ENCODE results near the gene PAM16. TPM values are rescaled to one million over a fixed set of nuclear protein-coding genes. Genes with fewer than 3 reads are reported as not detected.
A peak's percentile ranks its signal among the peaks of the same experiment; 100 is the strongest.

The PAM16 gene
- total RNA-seq, 6 donors from 2014 or later, result 45.5 to 71.8 (median 62.6) TPM

GRCh38 chr16:4293181-4293716, 57.9 kb downstream of the PAM16 start:
- H3K9me3 ChIP-seq, result no peaks in the 10 kb centered on the region
- DNase-seq (no peak), ATAC-seq (ENCODE audit: low FRiP score in 2 of 2) (no peak)
- no peak for TF ChIP-seq POLR2AphosphoS5 (IDR thresholded peaks at IDR 0.05)
- TF ChIP-seq CTCF (IDR thresholded peaks at IDR 0.05), result no peak
- no peak for TF ChIP-seq EP300 (IDR thresholded peaks at IDR 0.05)
- TF ChIP-seq POLR2A (IDR thresholded peaks at IDR 0.05), result no peak
- H3K27ac ChIP-seq, result peak overlapping the region in 3 of 4 donors; percentile 48 to 73 (median 66)
- 74 to 83% methylated on average over 13 to 14 of the region's 14 CpGs for WGBS, 2 donors
- H3K4me1 ChIP-seq, result peaks cover 29 to 40% (median 34%) of the 10 kb centered on the region in 4 donors
- H3K36me3 ChIP-seq, result no peaks in the 10 kb centered on the region
- no peaks in the 10 kb centered on the region for H3K27me3 ChIP-seq
- no peak overlapping the region for H3K4me3 ChIP-seq

GRCh38 chr16:4291699-4292098, 59.4 kb downstream of the PAM16 start:
- no peak for DNase-seq
- no peaks in the 10 kb centered on the region for H3K27me3 ChIP-seq
- H3K4me1 ChIP-seq, result peaks cover 30 to 42% (median 35%) of the 10 kb centered on the region in 4 donors
- no peak for TF ChIP-seq POLR2A (IDR thresholded peaks at IDR 0.05)
- no peak for TF ChIP-seq CTCF (IDR thresholded peaks at IDR 0.05)
- TF ChIP-seq POLR2AphosphoS5 (IDR thresholded peaks at IDR 0.05), result no peak
- WGBS, 2 donors, result 85 to 94% methylated on average over 4 of the region's 4 CpGs
- H3K9me3 ChIP-seq, result no peaks in the 10 kb centered on the region
- ATAC-seq (ENCODE audit: low FRiP score in 2 of 2), result no peak
- no peak overlapping the region for H3K4me3 ChIP-seq
- no peaks in the 10 kb centered on the region for H3K36me3 ChIP-seq
- peak overlapping the region in 1 of 4 donors; percentile 42 for H3K27ac ChIP-seq

Other genes starting within 250 kb of the PAM16 start
- 10 to 100 TPM; 46.0 to 80.7 (median 68.4) TPM for gene ADCY9, start 234.9 kb downstream of the PAM16 start, total RNA-seq
- 1 to 10 TPM in 1 of 6 donors, under 1 TPM in 2, not detected in 3; 0.30 to 1.1 (median 0.46) TPM for gene SRL, start 109.2 kb downstream of the PAM16 start, total RNA-seq
- gene TFAP4, start 78.3 kb downstream of the PAM16 start, total RNA-seq, result 10 to 100 TPM in 3 of 6 donors, 1 to 10 TPM in 3; 3.7 to 24.1 (median 8.9) TPM
- 10 to 100 TPM; 10.5 to 35.2 (median 22.6) TPM for gene GLIS2, start 35.3 kb downstream of the PAM16 start, total RNA-seq
- 10 to 100 TPM; 11.4 to 40.6 (median 30.2) TPM for gene VASN, start 20.5 kb upstream of the PAM16 start, total RNA-seq
- 100 to 1,000 TPM in 2 of 6 donors, 10 to 100 TPM in 4; 42.9 to 235 (median 69.0) TPM for gene CORO7, start 65.3 kb upstream of the PAM16 start, total RNA-seq
- 10 to 100 TPM; 31.2 to 61.8 (median 36.6) TPM for gene DNAJA3, start 74.5 kb upstream of the PAM16 start, total RNA-seq
- 10 to 100 TPM; 34.4 to 80.7 (median 43.3) TPM for gene NMRAL1, start 123.3 kb upstream of the PAM16 start, total RNA-seq
- 10 to 100 TPM; 22.0 to 93.9 (median 53.8) TPM for gene HMOX2, start 125.1 kb upstream of the PAM16 start, total RNA-seq
- gene CDIP1, start 187.5 kb upstream of the PAM16 start, total RNA-seq, result 10 to 100 TPM in 5 of 6 donors, 1 to 10 TPM in 1; 7.3 to 27.0 (median 21.9) TPM
- gene C16orf96, start 205.0 kb upstream of the PAM16 start, total RNA-seq, result 1 to 10 TPM in 1 of 6 donors, under 1 TPM in 4, not detected in 1; 0.24 to 1.0 (median 0.46) TPM